GM11168 (cell line): ENCODE results near the gene IMP3.
"Not testable (repeated sequence)": the region's sequence is repeated elsewhere in the genome, so short reads cannot be mapped to it uniquely, and the experiment has no call there.

Experiments used
- in situ Hi-C: fragments of 300-500 bp; cut with MboI; formaldehyde crosslinking; loops from one replicate; pipeline ENCODE4 v1.12.0; 2022; ENCODE audit warnings: low sequenced_read_pairs; ENCODE audit not compliant: unreplicated experiment

IMP3 gene, protein sequence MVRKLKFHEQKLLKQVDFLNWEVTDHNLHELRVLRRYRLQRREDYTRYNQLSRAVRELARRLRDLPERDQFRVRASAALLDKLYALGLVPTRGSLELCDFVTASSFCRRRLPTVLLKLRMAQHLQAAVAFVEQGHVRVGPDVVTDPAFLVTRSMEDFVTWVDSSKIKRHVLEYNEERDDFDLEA

DNA sequence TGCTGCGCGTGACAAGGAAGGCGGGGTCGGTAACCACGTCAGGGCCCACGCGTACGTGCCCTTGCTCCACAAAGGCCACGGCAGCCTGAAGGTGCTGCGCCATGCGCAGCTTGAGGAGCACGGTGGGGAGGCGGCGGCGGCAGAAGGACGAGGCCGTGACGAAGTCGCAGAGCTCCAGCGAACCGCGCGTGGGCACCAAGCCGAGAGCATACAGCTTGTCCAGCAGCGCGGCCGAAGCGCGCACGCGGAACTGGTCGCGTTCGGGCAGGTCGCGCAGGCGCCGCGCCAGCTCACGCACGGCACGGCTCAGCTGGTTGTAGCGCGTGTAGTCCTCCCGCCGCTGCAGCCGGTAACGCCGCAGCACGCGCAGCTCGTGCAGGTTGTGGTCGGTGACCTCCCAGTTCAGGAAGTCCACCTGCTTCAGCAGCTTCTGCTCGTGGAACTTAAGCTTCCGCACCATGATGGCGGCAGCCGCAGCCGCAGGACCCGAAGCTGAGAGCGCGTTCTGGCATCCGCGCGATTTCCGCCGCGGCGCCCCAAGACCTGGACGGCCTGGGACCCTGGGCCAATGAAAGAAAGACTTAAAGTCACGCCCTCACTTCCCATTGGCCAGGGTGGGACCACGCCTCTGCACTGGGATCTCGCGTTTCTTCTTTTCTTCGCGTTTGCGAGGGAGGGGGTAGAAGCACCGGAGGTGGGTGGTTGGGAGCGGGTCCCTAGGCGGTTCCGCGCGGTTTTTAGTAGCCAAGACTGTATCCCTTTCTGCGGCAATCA, at the start of gene IMP3:
Gene IMP3 (minus strand): TSS at position 516 of the 774 bp plus-strand sequence. CDS start 56 bp downstream, at position 460.
- in situ Hi-C loops: no loop called here

- in situ Hi-C loops: not testable (repeated sequence)
Observed at GRCh38 chr15:75689429-75689828, 49.4 kb upstream of the IMP3 start.

DNA sequence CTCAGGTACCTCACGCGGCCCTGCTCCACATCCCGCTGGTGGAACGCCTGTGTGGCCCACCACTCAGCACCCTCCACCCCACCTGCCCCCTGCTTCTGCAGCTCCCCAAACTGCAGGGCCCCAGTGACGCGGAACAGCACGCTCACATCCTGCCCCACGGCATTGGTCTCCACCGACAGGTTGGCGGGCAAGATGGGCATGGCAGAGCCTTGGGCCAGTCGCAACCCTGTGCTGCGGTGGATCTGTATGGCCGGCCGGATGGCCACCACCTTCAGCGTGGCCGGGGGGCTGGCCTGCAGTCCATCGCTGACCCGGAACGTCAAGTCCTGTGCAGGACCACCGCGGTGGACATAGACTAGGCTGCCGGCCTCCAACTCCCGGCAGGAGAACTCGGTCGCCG, 48.8 kb upstream of the IMP3 start:
- in situ Hi-C loops: no loop called here

- in situ Hi-C loops: no loop called here
Observed at GRCh38 chr15:75688278-75688557, 48.2 kb upstream of the IMP3 start.

GRCh38 chr15:75687486-75688277, 47.7 kb upstream of the IMP3 start:
- in situ Hi-C loops: no loop called here

GRCh38 chr15:75686212-75686642, 46.2 kb upstream of the IMP3 start:
- in situ Hi-C loops: not testable (repeated sequence)

GRCh38 chr15:75685195-75685594, 45.2 kb upstream of the IMP3 start:
- in situ Hi-C loops: no loop called here

DNA sequence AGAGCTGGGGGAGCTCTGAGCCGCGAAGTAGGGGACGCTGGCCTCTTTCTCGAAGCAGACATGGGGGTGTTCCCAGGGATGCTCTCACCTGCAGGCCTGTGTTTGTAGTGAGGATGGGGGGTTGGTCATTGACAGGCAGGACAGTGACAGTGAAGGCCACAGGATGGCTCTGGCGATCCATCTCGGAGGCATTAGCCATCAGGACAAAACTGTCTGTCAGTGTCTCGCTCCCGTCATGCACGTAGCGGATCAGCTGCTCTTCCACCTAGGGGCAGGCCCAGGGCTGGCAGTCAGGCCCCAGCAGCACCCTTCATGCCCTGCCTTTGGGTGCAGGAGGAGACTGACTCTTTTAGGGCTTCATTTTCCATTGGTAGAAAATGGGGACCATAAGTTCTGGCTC, 44.6 kb upstream of the IMP3 start:
- in situ Hi-C loops: no loop called here

- in situ Hi-C loops: not testable (repeated sequence)
Observed at GRCh38 chr15:75683646-75684312, 43.8 kb upstream of the IMP3 start.

DNA sequence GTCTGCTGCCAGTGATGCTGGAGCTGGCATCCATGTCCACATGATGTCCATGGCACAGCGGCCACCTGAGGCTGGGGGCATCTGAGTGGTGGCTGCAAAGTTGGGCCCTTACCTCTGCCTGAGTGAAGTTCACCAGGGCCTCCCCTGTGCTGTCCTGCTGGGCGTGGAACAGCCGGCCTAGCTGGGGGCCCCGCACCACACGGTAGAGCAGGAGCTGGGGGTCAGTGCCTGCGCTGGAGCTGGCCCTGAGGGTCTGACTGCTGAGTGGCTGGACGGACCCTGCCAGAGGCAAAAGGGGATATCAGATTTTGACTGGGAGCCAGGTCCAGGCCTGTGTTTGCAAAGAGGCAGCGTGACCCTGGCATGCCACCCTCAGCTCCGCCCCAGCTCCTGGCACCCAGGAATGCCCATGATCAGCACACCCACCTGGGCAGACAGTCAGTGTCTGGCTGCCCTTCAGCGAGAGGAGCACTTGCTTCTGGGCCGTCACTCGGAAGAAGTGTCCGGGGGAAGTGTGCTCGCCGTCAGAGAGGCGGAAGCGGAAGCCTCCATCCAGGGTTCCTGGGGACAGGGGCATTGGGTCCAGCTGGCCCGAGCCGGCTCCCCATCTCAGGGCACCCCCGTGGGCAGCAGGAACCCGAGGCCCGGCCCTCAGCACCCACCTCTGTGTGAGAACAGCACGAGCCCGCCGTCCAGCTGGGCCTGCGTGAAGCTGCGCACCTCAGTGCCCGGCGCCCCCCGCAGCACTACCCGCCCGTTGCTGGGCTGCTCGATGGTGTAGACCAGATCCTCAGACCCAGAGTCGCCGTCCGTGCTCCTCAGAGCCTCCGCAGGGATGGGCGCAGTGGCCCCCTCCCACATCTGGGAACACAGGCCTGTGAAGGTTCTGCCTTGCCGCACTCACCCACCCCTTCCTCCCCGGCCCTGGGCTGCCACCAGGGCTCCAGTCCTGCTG, 42.4 kb upstream of the IMP3 start:
- in situ Hi-C loops: no loop called here

- in situ Hi-C loops: no loop called here
Observed at GRCh38 chr15:75680007-75680789, 40.2 kb upstream of the IMP3 start.

- in situ Hi-C loops: not testable (repeated sequence)
Observed at GRCh38 chr15:75678324-75678690, 38.3 kb upstream of the IMP3 start.

GRCh38 chr15:75677465-75678323, 37.7 kb upstream of the IMP3 start:
- in situ Hi-C loops: no loop called here

DNA sequence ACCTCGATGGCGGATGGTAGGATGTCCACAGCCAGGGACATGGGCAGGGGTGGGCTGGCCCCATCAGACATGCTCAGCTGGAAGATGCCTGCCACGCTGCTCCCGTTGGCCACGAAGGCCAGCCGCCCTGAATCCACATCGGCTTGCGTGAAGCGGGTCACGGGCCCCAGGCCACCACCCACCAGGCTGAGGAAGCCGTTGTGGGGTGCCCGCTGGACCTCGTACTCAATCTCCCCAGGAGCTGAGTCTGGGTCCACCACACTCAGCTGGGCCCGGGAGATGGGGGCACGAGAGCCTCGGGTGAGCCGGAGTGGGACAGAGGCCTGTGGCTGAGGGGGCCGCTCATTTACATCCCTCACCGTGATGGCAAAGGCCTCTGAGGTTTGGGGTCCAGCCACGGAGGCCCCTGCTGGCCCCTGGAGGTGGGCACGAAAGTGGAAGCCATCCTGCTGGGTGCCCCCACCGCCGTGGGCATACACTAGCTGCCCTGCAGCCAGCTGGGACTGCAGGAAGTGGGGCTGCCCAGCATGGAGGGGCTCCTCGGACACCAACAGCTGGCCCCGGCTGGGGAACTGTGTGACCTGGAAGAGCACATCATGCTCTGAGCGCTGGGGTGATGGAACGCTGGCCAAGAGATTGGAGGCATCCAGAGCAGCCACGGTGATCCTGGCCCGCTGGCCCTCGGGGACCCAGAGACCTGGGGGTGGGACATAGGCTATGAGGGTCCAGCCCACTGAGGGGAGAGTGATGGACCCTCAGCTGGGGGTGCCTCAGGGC, 36.9 kb upstream of the IMP3 start:
- in situ Hi-C loops: no loop called here

GRCh38 chr15:75675579-75676404, 35.8 kb upstream of the IMP3 start:
- in situ Hi-C loops: no loop called here

- in situ Hi-C loops: no loop called here
Observed at GRCh38 chr15:75674366-75674765, 34.3 kb upstream of the IMP3 start.
